T47D (cell line): ENCODE measurements around the gene UBR3.
"Not testable (repeated sequence)": the region's sequence is repeated elsewhere in the genome, so short reads cannot be mapped to it uniquely, and the experiment has no call there.

Experiments used
- DNase-seq, 2 experiments: peaks; one replicate each; pipeline versions ENCODE4 v3.0.0 to v3.0.0-alpha.2; 2011 to 2012; ENCODE audit warnings: low read depth in 1 of 2, low spot score in 1 of 2
- JUND ChIP-seq: IDR thresholded peaks from 2 replicates; pipeline ENCODE4 v1.6.1; 2012; ENCODE audit warnings: low read depth
- in situ Hi-C: cut with HindIII; loops from 2 replicates; pipeline ENCODE4 v1.10.0; 2016; ENCODE audit warnings: low sequenced_read_pairs, low pct_unique_long_range_greater_than_20kb

UBR3 gene

DNA sequence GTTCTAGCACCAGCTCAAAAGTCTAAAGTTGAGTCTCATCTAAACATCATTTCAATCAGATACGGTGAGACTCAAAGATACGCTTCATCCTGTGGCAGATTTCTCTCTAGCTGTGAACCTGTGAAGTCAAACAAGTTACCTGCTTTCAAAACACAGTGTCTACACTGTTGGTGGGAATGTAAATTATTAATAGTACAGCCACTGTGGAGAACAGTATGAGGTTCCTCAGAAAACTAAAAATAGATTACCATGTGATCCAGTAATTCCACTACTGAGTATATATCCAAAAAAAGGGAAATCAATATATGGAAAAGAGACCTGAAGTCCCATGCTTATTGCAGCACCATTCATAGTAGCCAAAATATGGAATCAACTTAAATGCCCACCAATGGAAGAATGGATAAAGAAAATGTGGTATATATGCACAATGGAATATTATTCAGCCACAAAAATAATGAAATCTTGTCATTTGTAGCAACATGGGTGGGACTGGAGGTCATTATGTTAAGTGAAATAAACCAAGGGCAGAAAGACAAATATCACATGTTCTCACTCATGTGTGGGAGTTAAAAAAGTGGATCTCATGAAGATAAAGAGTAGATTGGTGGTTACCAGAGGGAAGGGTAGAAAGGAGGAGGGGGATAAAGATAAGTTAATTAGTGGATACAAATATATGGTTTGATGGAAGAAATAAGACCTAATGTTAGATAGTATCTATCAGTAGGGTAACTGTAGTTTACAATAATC is 11.7 kb downstream of the UBR3 start:
- in situ Hi-C loops = no loop called here
- no peak for TF ChIP-seq JUND
- no peak for DNase-seq

DNA sequence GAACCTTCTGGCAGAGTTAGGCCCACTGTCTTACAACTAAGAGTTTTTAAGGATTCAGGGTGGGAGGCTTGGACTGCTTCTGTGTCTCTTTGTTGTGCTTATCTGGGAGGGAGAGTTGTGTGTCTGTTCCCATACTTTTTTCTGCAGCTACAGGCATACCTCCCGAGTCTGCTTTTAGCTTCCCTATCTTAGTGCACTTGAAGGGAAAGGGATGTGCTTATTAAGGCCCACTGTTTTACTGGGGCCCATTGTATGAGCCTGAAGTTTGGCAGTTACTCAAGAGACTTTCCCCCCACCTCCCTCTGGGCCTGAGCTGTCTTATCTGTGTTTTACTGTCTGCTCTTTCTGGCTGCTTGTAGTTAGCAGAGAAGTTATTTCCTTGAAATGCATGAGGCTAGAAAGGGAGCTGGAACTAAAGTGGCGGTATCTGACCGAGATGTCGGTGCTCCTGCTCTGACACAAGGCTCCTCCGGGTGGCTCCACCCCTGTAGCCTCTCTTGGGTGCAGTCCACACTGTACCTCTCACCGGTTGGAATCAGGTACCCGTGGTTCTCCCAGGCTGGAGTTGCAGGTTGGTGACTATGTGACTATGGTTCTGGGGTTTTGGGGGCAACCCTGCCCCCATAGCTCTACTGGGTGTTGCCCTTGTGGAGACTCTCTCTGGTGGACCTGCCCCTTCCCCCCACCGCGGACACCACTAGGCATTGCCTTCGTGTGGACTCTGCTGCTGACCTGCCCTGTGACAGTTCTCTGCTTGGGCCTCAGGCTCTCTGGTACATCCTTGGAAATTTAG is 12.9 kb downstream of the UBR3 start:
- DNase-seq = no peak
- in situ Hi-C loops = no loop called here
- TF ChIP-seq JUND = no peak

DNA sequence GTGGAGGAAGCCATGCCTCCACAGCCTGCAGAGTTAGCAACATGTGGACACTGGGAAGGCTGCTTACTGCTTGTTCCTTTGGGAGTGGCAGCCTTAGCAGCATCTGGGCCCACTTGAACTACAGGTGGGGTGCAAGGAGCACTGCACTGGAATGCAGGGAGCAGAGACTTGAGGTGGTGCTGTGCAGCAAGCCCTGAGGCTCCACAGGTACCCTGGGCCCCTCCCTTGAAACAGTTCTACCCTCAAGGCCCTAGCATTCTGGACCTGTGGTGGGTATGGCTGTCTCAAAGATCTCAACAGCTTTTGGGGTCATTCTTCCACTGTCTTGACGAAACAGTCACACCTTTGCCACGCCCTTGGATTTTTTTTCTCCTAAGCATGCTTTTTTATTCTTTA is 13.5 kb downstream of the UBR3 start:
- no peak for DNase-seq
- in situ Hi-C loops = no loop called here
- TF ChIP-seq JUND = no peak

DNA sequence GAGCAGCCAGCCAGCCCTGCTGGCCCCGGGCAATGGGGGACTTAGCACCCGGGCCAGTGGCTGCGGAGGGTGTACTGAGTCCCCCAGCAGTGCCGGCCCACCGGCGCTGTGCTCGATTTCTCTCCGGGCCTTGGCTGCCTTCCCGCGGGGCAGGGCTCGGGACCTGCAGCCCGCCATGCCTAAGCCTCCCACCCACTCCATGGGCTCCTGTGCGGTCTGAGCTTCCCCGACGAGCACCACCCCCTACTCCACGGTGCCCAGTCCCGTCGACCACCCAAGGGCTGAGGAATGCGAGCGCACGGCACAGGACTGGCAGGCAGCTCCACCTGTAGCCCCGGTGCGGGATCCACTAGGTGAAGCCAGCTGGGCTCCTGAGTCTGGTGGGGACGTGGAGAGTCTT is 14.4 kb downstream of the UBR3 start:
- in situ Hi-C loops, DNase-seq: not testable (repeated sequence)

DNA sequence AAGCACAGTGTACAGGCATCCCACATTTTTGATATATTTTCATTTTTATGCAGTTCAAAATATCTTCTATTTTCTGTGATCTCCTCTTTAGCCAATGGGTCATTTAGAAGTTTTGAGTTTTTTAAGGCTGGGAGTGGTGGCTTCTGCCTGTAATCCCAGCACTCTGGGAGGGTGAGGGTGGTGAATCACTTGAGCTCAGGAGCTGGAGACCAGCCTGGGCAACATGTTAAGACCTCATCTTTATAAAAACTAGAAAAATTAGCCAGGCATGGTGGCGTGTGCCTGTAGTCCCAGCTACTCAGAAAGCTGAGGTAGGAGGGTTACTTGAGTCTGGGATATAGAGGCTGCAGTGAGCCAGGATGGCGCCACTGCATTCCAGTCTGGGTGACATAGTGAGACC is 17.8 kb downstream of the UBR3 start:
- in situ Hi-C loops = no loop called here
- no peak for DNase-seq
- TF ChIP-seq JUND = no peak

DNA sequence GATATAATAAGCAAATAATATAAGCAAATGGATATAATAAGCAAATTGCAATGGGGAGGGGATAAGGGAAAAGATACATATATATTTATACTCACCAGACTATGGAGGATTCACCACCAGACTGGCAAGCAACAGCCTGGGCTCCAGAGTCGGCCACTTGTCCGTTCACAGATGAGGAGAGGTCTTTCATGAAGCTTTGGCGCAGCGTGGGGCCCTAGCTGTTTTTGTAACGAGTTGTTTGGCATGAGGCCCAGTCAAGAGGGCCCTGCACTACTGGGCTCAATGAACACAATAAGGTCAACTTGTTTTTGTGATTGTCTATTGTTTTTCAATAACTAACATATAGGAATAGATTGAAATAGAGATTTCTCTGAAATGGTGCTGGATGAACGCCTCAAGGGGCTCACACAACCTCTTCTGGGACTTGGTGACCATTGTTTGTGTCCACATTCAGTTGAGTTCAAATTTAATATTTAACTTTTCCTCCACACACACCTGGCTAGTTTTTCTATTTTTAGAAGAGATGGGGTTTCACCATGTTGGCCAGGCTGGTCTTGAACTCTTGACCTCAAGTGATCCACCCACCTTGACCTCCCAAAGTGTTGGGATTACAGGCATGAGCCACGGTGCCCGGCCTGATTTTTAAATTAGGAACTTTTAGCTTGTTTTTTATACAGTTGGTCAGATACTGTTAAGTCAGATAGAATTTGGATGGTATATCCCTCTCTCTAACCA is 21.9 kb downstream of the UBR3 start:
- in situ Hi-C loops, DNase-seq: not testable (repeated sequence)

DNA sequence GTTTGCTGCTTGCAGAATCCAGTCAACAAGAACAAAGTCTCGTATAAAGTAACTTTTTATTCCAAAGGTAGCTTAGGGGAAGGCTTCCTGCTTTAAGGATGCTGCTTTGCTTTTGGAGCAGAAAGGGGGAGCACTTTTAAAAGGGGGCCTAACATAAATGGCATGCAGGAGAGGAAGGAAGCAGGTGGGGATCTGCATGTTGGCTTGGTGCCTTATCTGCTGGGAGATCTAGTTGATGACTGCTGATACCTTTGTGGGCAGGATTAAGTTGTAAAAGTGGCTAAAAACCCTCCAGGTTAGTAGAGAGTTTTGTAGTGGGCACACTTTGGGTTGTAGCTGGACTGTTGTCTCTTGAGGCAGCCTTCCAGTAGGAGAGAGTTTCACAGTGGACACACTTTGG is 22.5 kb downstream of the UBR3 start:
- no peak for TF ChIP-seq JUND
- no peak for DNase-seq
- in situ Hi-C loops = no loop called here

DNA sequence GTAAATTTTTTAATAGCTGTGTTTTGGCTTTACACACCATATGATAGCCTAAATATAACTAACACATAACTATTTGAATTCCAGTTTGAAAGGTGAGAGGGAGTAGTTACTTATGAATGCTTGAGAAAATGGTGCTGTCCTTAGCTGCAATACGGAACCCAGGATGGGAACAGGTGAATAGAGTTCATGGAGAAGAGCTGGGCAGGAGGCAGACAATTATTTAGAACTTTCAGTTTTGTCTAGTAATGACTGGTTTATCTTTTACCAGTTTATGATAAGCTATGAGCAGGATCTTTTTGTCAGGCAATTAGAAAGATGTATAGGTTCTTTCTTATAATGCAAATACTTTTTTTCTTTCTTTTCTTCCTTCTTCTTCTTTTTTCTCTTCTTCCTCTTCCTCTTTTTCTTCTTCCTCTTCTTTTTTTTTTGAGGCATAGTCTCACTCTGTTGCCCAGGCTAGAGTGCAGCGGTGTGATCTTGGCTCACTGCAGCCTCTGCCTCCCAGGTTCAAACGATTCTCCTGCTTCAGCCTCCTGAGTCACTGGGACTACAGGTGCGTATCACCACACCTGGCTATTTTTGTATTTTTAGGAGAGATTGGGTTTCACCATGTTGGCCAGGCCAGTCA is 25.9 kb downstream of the UBR3 start:
- in situ Hi-C loops = no loop called here
- no peak for TF ChIP-seq JUND
- no peak for DNase-seq

DNA sequence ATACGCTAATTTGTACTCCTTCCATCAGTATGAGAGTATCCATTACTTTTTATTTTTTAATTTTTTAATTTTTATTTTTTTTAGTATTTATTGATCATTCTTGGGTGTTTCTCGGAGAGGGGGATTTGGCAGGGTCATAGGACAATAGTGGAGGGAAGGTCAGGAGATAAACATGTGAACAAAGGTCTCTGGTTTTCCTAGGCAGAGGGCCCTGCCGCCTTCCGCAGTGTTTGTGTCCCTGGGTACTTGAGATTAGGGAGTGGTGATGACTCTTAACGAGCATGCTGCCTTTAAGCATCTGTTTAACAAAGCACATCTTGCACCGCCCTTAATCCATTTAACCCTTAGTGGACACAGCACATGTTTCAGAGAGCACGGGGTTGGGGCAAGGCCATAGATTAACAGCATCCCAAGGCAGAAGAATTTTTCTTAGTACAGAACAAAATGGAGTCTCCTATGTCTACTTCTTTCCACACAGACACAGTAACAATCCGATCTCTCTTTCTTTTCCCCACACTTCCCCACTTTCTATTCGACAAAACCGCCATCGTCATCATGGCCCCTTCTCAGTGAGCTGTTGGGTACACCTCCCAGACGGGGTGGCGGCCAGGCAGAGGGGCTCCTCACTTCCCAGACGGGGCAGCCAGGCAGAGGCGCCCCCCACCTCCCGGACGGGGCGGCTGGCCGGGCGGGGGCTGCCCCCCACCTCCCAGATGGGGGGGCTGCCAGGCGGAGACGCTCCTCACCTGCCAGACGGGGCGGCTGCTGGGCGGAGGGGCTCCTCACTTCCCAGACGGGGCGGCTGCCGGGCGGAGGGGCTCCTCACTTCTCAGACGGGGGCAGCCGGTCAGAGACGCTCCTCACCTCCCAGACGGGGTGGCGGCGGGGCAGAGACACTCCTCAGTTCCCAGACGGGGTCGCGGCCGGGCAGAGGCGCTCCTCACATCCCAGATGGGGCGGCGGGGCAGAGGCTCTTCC is 28.3 kb downstream of the UBR3 start:
- DNase-seq, in situ Hi-C loops: not testable (repeated sequence)

DNA sequence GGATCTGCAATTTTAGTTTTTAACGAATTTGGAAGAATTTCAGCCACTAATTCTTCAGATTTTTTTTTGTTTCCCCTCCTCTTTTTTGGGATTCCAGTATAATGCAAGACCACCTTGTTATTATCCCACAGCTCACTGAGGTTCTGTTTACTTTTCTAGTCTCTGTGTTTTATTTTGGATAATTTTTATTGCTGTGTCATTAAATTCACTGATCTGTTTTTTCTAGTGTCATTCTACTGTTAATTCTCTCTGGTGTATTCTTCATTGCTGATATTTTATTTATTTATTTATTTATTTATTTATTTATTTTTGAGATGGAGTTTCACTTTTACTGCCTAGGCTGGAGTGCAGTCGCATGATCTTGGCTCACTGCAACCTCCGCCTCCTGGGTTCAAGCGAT is 32.2 kb downstream of the UBR3 start:
- DNase-seq = no peak
- TF ChIP-seq JUND = no peak
- in situ Hi-C loops = no loop called here

DNA sequence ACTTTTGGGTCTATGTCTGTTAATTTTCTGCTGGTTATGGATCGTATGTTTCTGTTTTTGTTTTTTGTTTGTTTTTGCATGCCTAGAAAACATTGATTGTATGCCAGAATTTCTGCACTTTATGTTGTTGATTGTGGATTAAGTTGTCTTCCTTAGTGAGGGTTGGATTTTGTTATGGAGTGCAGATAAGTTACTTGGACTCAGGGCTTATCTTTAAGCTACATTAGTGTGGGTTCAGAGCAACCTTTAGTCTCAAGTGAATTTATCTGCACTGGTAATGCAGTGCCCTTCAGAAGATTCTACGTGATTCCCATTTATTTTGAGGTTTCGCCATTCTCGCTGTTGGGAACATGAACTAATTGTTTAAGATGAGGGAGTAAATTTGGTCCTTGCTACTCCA is 32.9 kb downstream of the UBR3 start:
- DNase-seq = no peak
- no peak for TF ChIP-seq JUND
- in situ Hi-C loops = no loop called here

DNA sequence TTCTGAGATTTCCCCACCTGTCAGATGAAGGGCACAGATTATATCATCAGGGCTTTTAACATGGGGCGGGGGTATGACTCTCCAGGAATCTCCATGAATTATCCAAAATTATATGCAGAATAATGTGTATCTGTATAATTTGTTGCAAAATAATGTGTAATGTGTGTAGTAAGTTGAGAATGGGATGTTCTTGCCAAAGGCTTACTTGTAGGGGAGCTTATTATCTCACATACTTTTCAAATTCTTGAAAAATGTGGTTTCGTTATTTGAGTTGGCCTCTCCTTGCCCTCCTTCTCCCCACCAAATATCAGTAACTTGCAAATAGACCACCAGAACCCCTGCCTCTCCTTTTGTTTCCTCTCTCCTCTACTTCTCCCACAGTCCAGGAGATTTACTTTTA is 35.6 kb downstream of the UBR3 start:
- in situ Hi-C loops = no loop called here
- no peak for TF ChIP-seq JUND
- no peak for DNase-seq
